Nephron progenitor cell (in vitro differentiated cells): ENCODE measurements around the gene NOP53.
"Not testable (repeated sequence)": the region's sequence is repeated elsewhere in the genome, so short reads cannot be mapped to it uniquely, and the experiment has no call there.

Experiments
- DNase-seq: peaks from one replicate; pipeline ENCODE4 v3.0.0; 2021
- H3K27ac Mint-ChIP-seq: 2 replicates; pipeline ENCODE4 v1.8.0; 2021; ENCODE audit warnings: mild to moderate bottlenecking, moderate library complexity, mixed read lengths
- H3K27me3 Mint-ChIP-seq: 2 replicates; pipeline ENCODE4 v1.8.0; 2021; ENCODE audit warnings: mild to moderate bottlenecking, low read depth, mixed read lengths; ENCODE audit not compliant: poor library complexity
- H3K36me3 Mint-ChIP-seq: 2 replicates; pipeline ENCODE4 v1.8.0; 2021; ENCODE audit warnings: low read depth, mixed read lengths
- H3K4me1 Mint-ChIP-seq: 2 replicates; pipeline ENCODE4 v1.8.0; 2021; ENCODE audit warnings: mixed read lengths
- H3K4me3 Mint-ChIP-seq: 2 replicates; pipeline ENCODE4 v1.8.0; 2021; ENCODE audit warnings: mild to moderate bottlenecking, moderate library complexity, mixed read lengths
- H3K9me3 Mint-ChIP-seq: 2 replicates; pipeline ENCODE4 v1.8.0; 2021; ENCODE audit warnings: mild to moderate bottlenecking, moderate library complexity, mixed read lengths
- TF ChIP-seq, protein P1 (sequence below): fragments of 200-600 bp; sonication (generic); IDR thresholded peaks from 2 replicates; pipeline ENCODE4 v1.5.0; 2021; ENCODE audit warnings: antibody characterized with exemption

The NOP53 gene

DNA sequence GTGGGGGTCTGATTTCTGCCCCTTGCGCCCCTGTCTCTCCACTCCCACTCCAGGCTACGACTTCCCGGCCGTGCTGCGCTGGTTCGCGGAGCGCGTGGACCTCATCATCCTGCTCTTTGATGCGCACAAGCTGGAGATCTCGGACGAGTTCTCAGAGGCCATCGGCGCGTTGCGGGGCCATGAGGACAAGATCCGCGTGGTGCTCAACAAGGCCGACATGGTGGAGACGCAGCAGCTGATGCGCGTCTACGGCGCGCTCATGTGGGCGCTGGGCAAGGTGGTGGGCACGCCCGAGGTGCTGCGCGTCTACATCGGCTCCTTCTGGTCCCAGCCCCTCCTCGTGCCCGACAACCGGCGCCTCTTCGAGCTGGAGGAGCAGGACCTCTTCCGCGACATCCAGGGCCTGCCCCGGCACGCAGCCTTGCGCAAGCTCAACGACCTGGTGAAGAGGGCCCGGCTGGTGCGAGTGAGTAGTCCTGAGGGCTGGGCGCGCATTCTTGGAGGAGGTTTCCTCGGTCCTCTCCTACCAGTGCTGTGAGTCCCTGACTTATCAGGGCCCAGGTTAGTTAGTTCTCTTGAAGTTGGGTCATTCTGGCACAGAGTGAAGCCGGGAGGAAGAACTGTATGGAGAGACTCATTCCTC is 19.5 kb upstream of the NOP53 start:
- Mint-ChIP-seq H3K36me3 (no peaks in the 10 kb centered on the region), H3K27ac (no peak overlapping the region), H3K4me1 (peaks cover 13% of the 10 kb centered on the region), H3K9me3 (no peaks in the 10 kb centered on the region), H3K27me3 (peaks cover 24% of the 10 kb centered on the region), H3K4me3 (no peak overlapping the region)
- no peak for DNase-seq
- TF ChIP-seq, protein P1, sequence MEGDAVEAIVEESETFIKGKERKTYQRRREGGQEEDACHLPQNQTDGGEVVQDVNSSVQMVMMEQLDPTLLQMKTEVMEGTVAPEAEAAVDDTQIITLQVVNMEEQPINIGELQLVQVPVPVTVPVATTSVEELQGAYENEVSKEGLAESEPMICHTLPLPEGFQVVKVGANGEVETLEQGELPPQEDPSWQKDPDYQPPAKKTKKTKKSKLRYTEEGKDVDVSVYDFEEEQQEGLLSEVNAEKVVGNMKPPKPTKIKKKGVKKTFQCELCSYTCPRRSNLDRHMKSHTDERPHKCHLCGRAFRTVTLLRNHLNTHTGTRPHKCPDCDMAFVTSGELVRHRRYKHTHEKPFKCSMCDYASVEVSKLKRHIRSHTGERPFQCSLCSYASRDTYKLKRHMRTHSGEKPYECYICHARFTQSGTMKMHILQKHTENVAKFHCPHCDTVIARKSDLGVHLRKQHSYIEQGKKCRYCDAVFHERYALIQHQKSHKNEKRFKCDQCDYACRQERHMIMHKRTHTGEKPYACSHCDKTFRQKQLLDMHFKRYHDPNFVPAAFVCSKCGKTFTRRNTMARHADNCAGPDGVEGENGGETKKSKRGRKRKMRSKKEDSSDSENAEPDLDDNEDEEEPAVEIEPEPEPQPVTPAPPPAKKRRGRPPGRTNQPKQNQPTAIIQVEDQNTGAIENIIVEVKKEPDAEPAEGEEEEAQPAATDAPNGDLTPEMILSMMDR, result no peak

DNA sequence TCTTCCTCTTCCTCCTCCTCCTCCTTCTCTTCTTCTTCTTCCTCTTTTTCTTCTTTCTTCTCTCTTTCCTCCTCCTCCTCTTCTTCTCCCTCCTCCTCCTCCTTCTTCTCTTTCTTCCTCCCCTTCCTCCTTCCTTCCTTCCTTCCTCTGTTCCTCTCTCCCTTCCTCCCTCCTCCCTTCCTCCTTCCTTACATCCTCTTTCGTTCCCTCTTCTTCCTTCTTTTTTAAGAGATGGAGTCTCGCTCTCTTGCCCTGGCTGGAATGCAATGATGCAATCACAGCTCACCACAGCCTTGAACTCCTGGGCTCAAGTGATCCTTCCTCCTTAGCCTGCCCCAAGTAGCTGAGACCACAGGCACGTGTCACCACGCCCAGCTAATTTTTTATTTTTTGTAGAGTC is 18.9 kb upstream of the NOP53 start:
- no peak for DNase-seq
- H3K4me3 Mint-ChIP-seq, result no peak overlapping the region
- TF ChIP-seq, protein P1, result no peak
- H3K4me1 Mint-ChIP-seq, result peaks cover 12% of the 10 kb centered on the region
- no peak overlapping the region for H3K27ac Mint-ChIP-seq
- H3K36me3 Mint-ChIP-seq, result no peaks in the 10 kb centered on the region
- H3K27me3 Mint-ChIP-seq, result peaks cover 26% of the 10 kb centered on the region
- H3K9me3 Mint-ChIP-seq, result no peaks in the 10 kb centered on the region

DNA sequence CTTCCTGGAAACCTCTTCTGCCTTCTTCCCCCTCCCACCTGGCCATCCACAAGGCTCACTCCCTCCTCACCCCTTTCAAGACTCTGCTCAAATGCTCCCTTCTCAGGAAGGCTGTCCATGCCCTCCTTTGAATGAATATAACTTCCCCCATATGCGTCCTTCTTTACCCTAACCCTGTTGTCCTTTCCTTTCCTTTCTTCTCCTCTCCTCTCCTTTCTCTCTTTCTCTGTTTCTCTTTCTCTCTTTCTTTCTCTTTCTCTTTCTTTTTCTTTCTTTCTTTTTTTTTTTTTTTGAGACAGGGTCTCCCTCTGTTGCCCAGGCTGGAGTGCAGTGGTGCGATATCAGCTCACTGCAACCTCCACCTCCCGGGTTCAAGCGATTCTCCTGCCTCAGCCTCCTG is 17.1 kb upstream of the NOP53 start:
- peaks cover 12% of the 10 kb centered on the region for H3K4me1 Mint-ChIP-seq
- H3K36me3 Mint-ChIP-seq, H3K4me3 Mint-ChIP-seq, H3K27ac Mint-ChIP-seq, DNase-seq, H3K9me3 Mint-ChIP-seq: not testable (repeated sequence)
- peaks cover 27% of the 10 kb centered on the region for H3K27me3 Mint-ChIP-seq

DNA sequence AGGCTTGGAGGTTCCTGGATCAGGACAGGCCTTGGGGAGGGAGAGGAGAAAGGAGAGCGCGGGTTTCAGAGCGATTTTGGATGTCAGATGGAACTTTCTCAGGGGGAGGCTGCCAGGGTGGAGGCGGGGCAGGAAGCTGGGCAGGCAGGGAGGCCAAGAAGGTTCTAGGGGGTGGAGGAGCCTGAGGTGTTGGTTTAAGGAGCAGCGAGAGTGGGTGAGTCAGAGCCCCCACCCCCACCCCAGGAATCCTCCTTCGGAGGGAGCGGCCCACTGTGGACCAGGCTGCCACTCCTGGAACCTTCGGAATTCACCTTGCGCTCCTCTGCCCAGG is 15.9 kb upstream of the NOP53 start:
- H3K4me1 Mint-ChIP-seq, result peaks cover 12% of the 10 kb centered on the region
- no peaks in the 10 kb centered on the region for H3K9me3 Mint-ChIP-seq
- no peak for DNase-seq
- no peak overlapping the region for H3K27ac Mint-ChIP-seq
- H3K4me3 Mint-ChIP-seq, result peak overlapping the region; percentile 83
- no peaks in the 10 kb centered on the region for H3K36me3 Mint-ChIP-seq
- TF ChIP-seq, protein P1, result no peak
- H3K27me3 Mint-ChIP-seq, result peaks cover 32% of the 10 kb centered on the region

DNA sequence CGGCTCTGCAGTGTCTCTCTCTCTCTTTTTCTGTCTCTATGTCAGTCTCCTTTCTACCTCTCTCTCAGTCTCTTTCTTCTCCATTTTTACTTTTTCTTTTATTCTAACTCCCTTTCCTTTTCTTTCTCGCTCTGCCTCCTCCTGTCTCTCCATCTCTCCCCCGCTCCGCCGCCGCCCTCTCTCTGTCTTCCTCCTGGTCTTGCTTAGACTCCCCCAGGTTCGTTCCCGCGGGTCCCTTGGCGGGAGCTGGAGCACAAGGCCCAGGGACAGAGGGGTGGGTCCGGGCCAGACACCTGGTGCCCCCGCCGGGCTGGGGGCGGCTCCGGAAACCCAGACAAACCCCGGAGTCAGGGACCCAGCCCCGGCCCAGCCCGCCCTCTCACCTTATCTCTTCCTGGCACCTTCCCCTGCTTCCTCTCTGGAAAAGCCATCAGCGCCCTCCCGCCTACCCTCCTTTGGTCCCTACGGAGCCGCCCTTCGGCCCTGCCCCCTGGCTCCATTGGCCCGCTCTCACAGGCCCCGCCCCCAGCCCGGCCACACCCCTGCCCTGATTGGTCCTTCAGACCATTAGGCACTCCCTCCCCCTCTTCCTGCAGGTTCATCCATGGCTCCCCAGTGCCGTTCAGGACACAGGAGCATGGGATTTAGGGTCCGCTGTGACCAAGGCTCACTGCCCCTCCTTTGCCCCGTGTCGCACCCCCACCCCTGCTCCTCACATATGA is 15.4 kb upstream of the NOP53 start:
- Mint-ChIP-seq H3K27me3 (peaks cover 32% of the 10 kb centered on the region), H3K4me1 (peaks cover 12% of the 10 kb centered on the region), H3K36me3 (no peaks in the 10 kb centered on the region), H3K4me3 (peak overlapping the region; percentile 83), H3K9me3 (no peaks in the 10 kb centered on the region), H3K27ac (no peak overlapping the region)
- TF ChIP-seq, protein P1, result no peak
- DNase-seq, result peak; percentile 79

DNA sequence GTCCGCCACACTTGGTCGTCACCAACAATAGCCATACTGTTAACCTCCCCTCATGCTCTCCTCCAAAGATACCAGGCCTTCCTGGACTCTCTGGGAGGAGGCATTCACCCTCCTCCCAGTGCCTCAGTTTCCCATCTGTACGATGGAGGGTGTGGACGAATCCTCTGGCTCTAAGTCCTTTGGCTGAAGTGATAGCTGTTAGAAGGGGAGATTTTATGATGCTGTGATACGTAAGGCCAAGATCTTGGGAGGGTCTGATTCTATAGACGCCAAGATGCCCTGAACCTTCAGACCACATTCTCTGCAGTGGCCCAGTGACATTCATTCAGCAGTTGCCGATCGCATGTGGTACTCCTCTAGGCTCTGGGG is 14.8 kb upstream of the NOP53 start:
- H3K4me3 Mint-ChIP-seq, result peak overlapping the region; percentile 83
- H3K4me1 Mint-ChIP-seq, result peaks cover 12% of the 10 kb centered on the region

More for the DNA sequence above, 14.8 kb upstream of the NOP53 start:
- no peak for DNase-seq
- Mint-ChIP-seq H3K27ac (no peak overlapping the region), H3K36me3 (no peaks in the 10 kb centered on the region), H3K27me3 (peaks cover 37% of the 10 kb centered on the region), H3K9me3 (no peaks in the 10 kb centered on the region)
- TF ChIP-seq, protein P1, result no peak
